LNCaP clone FGC (cell line): ENCODE data around the gene TBATA.

ENCODE experiments used
- DNase-seq: peaks from one replicate; pipeline ENCODE4 v3.0.0-alpha.2; 2011; ENCODE audit warnings: low read depth
- H3K4me3 ChIP-seq: 2 replicates; pipeline ENCODE4 v1.5.1; 2011; ENCODE audit warnings: mild to moderate bottlenecking, low read depth, low read length, control low read depth
- CTCF ChIP-seq: IDR thresholded peaks from 2 replicates; pipeline ENCODE4 v1.5.1; 2012; ENCODE audit warnings: mild to moderate bottlenecking; ENCODE audit not compliant: control insufficient read depth, insufficient read depth; ENCODE audit errors: extremely low read depth

The TBATA gene

GRCh38 chr10:70753841-70754621 lies 31.1 kb downstream of the TBATA start:
- H3K4me3 ChIP-seq, result no peak overlapping the region
- DNase-seq, result no peak
- no peak for TF ChIP-seq CTCF

- H3K4me3 ChIP-seq, result no peak overlapping the region
- DNase-seq, result no peak
- TF ChIP-seq CTCF, result no peak
Measured at GRCh38 chr10:70753026-70753663, 32.0 kb downstream of the TBATA start.

- no peak for DNase-seq
- no peak overlapping the region for H3K4me3 ChIP-seq
- no peak for TF ChIP-seq CTCF
Measured at GRCh38 chr10:70752571-70752970, 32.6 kb downstream of the TBATA start.

DNA sequence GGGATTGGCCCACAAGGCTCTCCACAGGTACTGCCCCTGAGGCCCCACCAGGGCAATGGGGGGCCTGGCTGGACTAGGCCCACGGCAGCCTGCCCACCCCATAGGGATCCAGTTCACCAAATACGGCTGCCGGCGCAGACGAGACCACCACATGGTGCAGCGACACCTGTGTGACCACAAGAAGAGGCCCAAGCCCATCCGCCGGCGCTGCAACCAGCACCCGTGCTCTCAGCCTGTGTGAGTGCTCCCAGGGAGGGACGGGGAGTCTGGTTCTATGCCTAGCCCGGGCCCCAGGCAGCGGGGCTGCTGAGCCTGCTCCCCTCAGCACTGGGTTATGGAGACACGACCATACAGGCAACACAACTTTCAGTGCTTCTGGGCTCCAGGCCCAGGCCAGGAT lies 33.2 kb downstream of the TBATA start:
- no peak overlapping the region for H3K4me3 ChIP-seq
- TF ChIP-seq CTCF, result no peak
- DNase-seq, result no peak

GRCh38 chr10:70751356-70751755 lies 33.8 kb downstream of the TBATA start:
- DNase-seq, result no peak

GRCh38 chr10:70750156-70750703 lies 34.9 kb downstream of the TBATA start:
- H3K4me3 ChIP-seq, result no peak overlapping the region
- DNase-seq, result no peak
- no peak for TF ChIP-seq CTCF

More at GRCh38 chr10:70751356-70751755, 33.8 kb downstream of the TBATA start:
- no peak overlapping the region for H3K4me3 ChIP-seq
- TF ChIP-seq CTCF, result no peak
